ENCODE measurements around the gene GMEB1. TPM values are rescaled to one million over a fixed set of nuclear protein-coding genes. Genes with fewer than 3 reads are reported as not detected.
"Not testable (repeated sequence)": the region's sequence is repeated elsewhere in the genome, so short reads cannot be mapped to it uniquely, and the experiment has no call there.

The GMEB1 gene
- total RNA-seq, 2 donors from 2014 or later: 24.6 to 29.2 TPM

DNA sequence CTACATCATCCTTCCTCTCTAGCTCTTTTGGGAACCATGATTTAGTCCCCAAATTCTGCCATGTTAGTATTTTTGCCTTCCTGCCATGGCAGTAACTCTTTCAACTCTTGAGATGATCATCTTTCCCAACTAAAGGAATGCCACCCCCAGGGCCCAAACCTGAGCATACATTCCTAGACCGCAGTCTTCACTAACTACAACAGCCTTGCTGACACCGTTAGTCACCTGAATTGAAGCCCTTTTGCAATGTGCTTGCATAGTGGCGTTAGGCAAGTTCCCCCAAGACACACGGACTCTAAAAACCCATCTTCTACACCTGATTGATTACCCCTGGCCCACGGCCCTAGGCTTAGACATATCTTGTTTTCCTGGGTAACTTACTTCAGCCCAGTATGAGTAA, 51.8 kb downstream of the GMEB1 start:
- DNase-seq: no peak
- Histone ChIP-seq H3K9me3 (ENCODE audit: control insufficient read depth, low read length) (no peaks in the 10 kb centered on the region), H3K4me1 (ENCODE audit: control insufficient read depth, insufficient read depth, low read length) (no peaks in the 10 kb centered on the region), H3K36me3 (ENCODE audit: control insufficient read depth, insufficient read depth, low read length) (peaks cover 5% of the 10 kb centered on the region), H3K4me3 (ENCODE audit: low read length) (no peak overlapping the region), H3K9ac (ENCODE audit: extremely low read depth, low read length, poor library complexity, severe bottlenecking) (no peak overlapping the region), H3K27me3 (ENCODE audit: control insufficient read depth, insufficient read depth, low read length, poor library complexity, severe bottlenecking) (no peaks in the 10 kb centered on the region), H3K27ac (ENCODE audit: low read depth, low read length) (no peak overlapping the region)
- H3K4me3 Mint-ChIP-seq: no peak overlapping the region
- H3K36me3 Mint-ChIP-seq (ENCODE audit: low read depth): peaks cover 6% of the 10 kb centered on the region
- no peaks in the 10 kb centered on the region for H3K9me3 Mint-ChIP-seq
- no peak overlapping the region for H3K27ac Mint-ChIP-seq
- peaks cover 12% of the 10 kb centered on the region for H3K4me1 Mint-ChIP-seq
- 94% methylated on average over 5 of the region's 5 CpGs for WGBS, 2 experiments (ENCODE audit: insufficient coverage in 1 of 2, insufficient read length in 1 of 2)
- TF ChIP-seq, protein P1, sequence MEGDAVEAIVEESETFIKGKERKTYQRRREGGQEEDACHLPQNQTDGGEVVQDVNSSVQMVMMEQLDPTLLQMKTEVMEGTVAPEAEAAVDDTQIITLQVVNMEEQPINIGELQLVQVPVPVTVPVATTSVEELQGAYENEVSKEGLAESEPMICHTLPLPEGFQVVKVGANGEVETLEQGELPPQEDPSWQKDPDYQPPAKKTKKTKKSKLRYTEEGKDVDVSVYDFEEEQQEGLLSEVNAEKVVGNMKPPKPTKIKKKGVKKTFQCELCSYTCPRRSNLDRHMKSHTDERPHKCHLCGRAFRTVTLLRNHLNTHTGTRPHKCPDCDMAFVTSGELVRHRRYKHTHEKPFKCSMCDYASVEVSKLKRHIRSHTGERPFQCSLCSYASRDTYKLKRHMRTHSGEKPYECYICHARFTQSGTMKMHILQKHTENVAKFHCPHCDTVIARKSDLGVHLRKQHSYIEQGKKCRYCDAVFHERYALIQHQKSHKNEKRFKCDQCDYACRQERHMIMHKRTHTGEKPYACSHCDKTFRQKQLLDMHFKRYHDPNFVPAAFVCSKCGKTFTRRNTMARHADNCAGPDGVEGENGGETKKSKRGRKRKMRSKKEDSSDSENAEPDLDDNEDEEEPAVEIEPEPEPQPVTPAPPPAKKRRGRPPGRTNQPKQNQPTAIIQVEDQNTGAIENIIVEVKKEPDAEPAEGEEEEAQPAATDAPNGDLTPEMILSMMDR (conservative IDR thresholded peaks at IDR 0.05): no peak
- H3K27me3 Mint-ChIP-seq (ENCODE audit: insufficient read depth): no peaks in the 10 kb centered on the region

DNA sequence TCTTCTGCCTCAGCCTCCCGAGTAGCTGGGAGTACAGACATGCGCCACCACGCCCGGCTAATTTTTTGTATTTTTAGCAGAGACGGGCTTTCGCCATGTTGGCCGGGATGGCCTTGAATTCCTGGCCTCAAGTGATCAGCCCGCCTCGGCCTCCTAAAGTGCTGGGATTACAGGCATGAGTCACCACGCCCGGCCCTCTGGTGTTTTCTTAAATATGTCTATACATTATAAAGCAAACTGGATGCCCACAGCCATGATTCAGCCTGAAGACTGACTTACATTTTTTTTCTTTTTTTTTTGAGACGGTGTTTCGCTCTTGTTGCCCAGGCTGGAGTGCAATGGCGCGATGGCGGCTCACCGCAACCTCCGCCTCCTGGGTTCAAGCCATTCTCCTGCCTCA, 53.3 kb downstream of the GMEB1 start:
- not testable (repeated sequence) for H3K36me3 Mint-ChIP-seq (ENCODE audit: low read depth); H3K9ac ChIP-seq (ENCODE audit: extremely low read depth, low read length, poor library complexity, severe bottlenecking); DNase-seq; H3K27me3 Mint-ChIP-seq (ENCODE audit: insufficient read depth); H3K4me3 Mint-ChIP-seq; H3K4me1 ChIP-seq (ENCODE audit: control insufficient read depth, insufficient read depth, low read length); H3K36me3 ChIP-seq (ENCODE audit: control insufficient read depth, insufficient read depth, low read length); H3K27ac Mint-ChIP-seq; H3K4me3 ChIP-seq (ENCODE audit: low read length); H3K27me3 ChIP-seq (ENCODE audit: control insufficient read depth, insufficient read depth, low read length, poor library complexity, severe bottlenecking); H3K9me3 Mint-ChIP-seq; H3K9me3 ChIP-seq (ENCODE audit: control insufficient read depth, low read length); H3K27ac ChIP-seq (ENCODE audit: low read depth, low read length)
- 97 to 98% methylated on average over 16 to 18 of the region's 18 CpGs for WGBS, 2 experiments (ENCODE audit: insufficient coverage in 1 of 2, insufficient read length in 1 of 2)
- H3K4me1 Mint-ChIP-seq: peaks cover 12% of the 10 kb centered on the region

DNA sequence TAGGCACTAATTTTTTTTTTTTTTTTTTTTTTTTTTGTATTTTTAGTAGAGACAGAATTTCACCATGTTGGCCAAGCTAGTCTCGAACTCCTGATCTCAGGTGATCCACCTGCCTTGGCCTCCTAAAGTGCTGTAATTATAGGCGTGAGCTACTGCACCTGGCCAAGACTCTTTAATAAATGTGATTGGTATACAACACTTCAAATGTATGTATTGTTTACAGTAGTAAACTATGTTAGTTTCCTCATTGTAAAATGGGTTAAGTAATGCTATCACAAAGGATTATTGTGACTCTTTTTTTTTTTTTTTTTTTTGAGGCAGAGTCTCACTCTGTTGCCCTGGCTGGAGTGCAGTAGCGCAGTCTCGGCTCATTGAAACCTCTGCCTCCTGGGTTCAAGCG, 56.8 kb downstream of the GMEB1 start:
- not testable (repeated sequence) for H3K36me3 ChIP-seq (ENCODE audit: control insufficient read depth, insufficient read depth, low read length); H3K4me1 ChIP-seq (ENCODE audit: control insufficient read depth, insufficient read depth, low read length); H3K9me3 ChIP-seq (ENCODE audit: control insufficient read depth, low read length); H3K9me3 Mint-ChIP-seq; H3K9ac ChIP-seq (ENCODE audit: extremely low read depth, low read length, poor library complexity, severe bottlenecking); H3K36me3 Mint-ChIP-seq (ENCODE audit: low read depth); H3K27ac Mint-ChIP-seq; H3K27me3 Mint-ChIP-seq (ENCODE audit: insufficient read depth); H3K4me1 Mint-ChIP-seq; H3K4me3 ChIP-seq (ENCODE audit: low read length); H3K4me3 Mint-ChIP-seq; DNase-seq; H3K27me3 ChIP-seq (ENCODE audit: control insufficient read depth, insufficient read depth, low read length, poor library complexity, severe bottlenecking); H3K27ac ChIP-seq (ENCODE audit: low read depth, low read length)
- 94 to 100% methylated on average over 1 to 5 of the region's 5 CpGs for WGBS, 2 experiments (ENCODE audit: insufficient coverage in 1 of 2, insufficient read length in 1 of 2)

DNA sequence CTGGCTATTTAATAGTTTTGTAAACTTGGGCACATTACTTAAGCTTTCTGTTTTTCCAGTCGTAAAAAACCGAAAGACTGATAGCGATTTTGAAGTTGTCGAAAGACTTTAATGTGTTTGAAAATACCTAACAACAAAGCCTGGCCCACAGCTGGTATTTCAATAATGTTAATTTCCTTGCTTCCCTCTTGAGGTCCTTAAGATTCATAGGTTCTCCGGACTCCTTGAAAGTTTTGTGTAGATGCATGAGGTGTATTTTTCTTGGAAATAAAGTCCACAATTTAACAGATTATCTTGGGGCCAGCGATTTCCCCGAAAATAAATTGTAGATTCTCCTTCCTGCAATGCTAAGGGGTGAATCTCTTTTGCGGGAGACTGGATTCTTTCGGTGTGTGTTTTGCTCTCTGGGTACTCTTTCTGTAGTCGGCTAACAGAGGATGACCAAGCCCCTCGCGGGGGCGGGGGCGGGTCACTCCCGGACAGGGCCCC, 67.4 kb downstream of the GMEB1 start:
- Histone ChIP-seq H3K9ac (ENCODE audit: extremely low read depth, low read length, poor library complexity, severe bottlenecking) (peak overlapping the region; percentile 97), H3K27me3 (ENCODE audit: control insufficient read depth, insufficient read depth, low read length, poor library complexity, severe bottlenecking) (no peaks in the 10 kb centered on the region), H3K9me3 (ENCODE audit: control insufficient read depth, low read length) (no peaks in the 10 kb centered on the region), H3K27ac (ENCODE audit: low read depth, low read length) (peak overlapping the region; percentile 84), H3K4me3 (ENCODE audit: low read length) (peak overlapping the region; percentile 88), H3K4me1 (ENCODE audit: control insufficient read depth, insufficient read depth, low read length) (no peaks in the 10 kb centered on the region), H3K36me3 (ENCODE audit: control insufficient read depth, insufficient read depth, low read length) (peaks cover 30% of the 10 kb centered on the region)
- H3K9me3 Mint-ChIP-seq: peaks cover 3% of the 10 kb centered on the region
- DNase-seq: no peak
- H3K36me3 Mint-ChIP-seq (ENCODE audit: low read depth): peaks cover 32% of the 10 kb centered on the region
- H3K4me3 Mint-ChIP-seq: peak overlapping the region; percentile 90
- peaks cover 24% of the 10 kb centered on the region for H3K4me1 Mint-ChIP-seq
- WGBS, 2 experiments (ENCODE audit: insufficient coverage in 1 of 2, insufficient read length in 1 of 2): 6 to 12% methylated on average over 4 to 15 of the region's 15 CpGs
- TF ChIP-seq, protein P1 (conservative IDR thresholded peaks at IDR 0.05): no peak
- H3K27me3 Mint-ChIP-seq (ENCODE audit: insufficient read depth): no peaks in the 10 kb centered on the region
- H3K27ac Mint-ChIP-seq: peak overlapping the region; percentile 96
